DND-41 (cell line): Measurements from ENCODE around the gene UGT2B11.
A peak's percentile ranks its signal among the peaks of the same experiment; 100 is the strongest.
"Not testable (repeated sequence)": the region's sequence is repeated elsewhere in the genome, so short reads cannot be mapped to it uniquely, and the experiment has no call there.

ENCODE experiments used
- ATAC-seq: fragments of 200-7000 bp; cut with Tn5 transposase; 3 replicates; pipeline ENCODE4 v1.9.1; 2021; ENCODE audit warnings: low read depth; ENCODE audit not compliant: insufficient read depth
- DNase-seq: peaks from one replicate; pipeline ENCODE4 v3.0.0-alpha.2; 2020
- H2AFZ ChIP-seq: 2 replicates; pipeline ENCODE4 v1.6.0; 2012; ENCODE audit warnings: low read depth, low read length
- H3K27ac ChIP-seq: 2 replicates; pipeline ENCODE4 v1.5.1; 2012; ENCODE audit warnings: low read length, inconsistent platforms
- H3K27me3 ChIP-seq: fragments of 200-600 bp; sonication (generic); 2 replicates; pipeline ENCODE4 v1.6.0; 2012; ENCODE audit warnings: low read length, mild to moderate bottlenecking, inconsistent platforms; ENCODE audit not compliant: insufficient read depth, poor library complexity
- H3K36me3 ChIP-seq: 2 replicates; pipeline ENCODE4 v1.5.1; 2012; ENCODE audit warnings: low read length, inconsistent platforms; ENCODE audit not compliant: insufficient read depth
- H3K4me1 ChIP-seq: 2 replicates; pipeline ENCODE4 v1.5.1; 2012; ENCODE audit warnings: mild to moderate bottlenecking, low read length; ENCODE audit not compliant: insufficient read depth
- H3K4me2 ChIP-seq: 2 replicates; pipeline ENCODE4 v1.6.0; 2012; ENCODE audit warnings: mild to moderate bottlenecking, moderate library complexity, low read length, inconsistent platforms; ENCODE audit not compliant: insufficient read depth
- H3K4me3 ChIP-seq, 2 experiments: fragments of 200-600 bp in 1 of 2; shearing (Covaris generic) in 1 of 2; 2 replicates each; pipeline ENCODE4 v1.5.1; 2012 to 2016; ENCODE audit warnings: inconsistent platforms in 2 of 2, low read length in 2 of 2, mild to moderate bottlenecking in 2 of 2, low read depth in 1 of 2, moderate library complexity in 1 of 2
- H3K79me2 ChIP-seq: 2 replicates; pipeline ENCODE4 v1.6.0; 2012; ENCODE audit warnings: low read length, inconsistent platforms; ENCODE audit not compliant: insufficient read depth
- H3K9ac ChIP-seq: 2 replicates; pipeline ENCODE4 v1.6.0; 2012; ENCODE audit warnings: low read depth, mild to moderate bottlenecking, inconsistent platforms, low read length, moderate library complexity
- H3K9me3 ChIP-seq: 2 replicates; pipeline ENCODE4 v1.5.1; 2012; ENCODE audit warnings: low read length, moderate library complexity, mild to moderate bottlenecking, inconsistent platforms; ENCODE audit not compliant: insufficient read depth, severe bottlenecking
- H4K20me1 ChIP-seq: 2 replicates; pipeline ENCODE4 v1.6.0; 2012; ENCODE audit warnings: low read length; ENCODE audit not compliant: insufficient read depth
- TF ChIP-seq, protein P1 (sequence below): IDR thresholded peaks from 2 replicates; pipeline ENCODE4 v1.5.1; 2012; ENCODE audit warnings: borderline replicate concordance, low read length, moderate library complexity, mild to moderate bottlenecking; ENCODE audit not compliant: poor library complexity, severe bottlenecking; ENCODE audit errors: extremely low read depth

Gene UGT2B11

DNA sequence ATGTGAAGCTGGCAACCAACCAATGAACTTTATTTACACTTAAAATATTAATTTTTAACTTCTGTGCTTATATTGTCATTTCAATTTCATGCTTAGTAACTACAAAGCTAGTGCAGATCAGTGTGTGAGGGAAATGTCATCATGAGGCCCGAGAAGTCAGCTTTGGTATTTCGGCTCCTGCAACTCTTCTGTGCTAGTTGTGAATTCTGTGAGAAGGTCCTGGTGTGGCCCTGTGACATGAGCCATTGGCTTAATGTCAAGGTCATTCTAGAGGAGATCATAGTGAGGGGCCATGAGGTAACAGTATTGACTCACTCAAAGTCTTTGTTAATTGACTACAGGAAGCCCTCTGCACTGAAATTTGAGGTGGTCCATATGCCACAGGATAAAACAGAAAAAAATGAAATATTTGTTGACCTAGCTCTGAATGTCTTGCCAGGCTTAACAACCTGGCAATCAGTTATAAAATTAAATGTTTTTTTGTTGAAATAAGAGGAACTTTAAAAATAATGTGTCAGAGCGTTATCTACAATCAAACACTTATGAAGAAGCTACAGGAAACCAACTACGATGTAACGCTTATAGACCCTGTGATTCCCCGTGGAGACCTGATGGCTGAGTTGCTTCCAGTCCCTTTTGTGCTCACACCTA lies 32.9 kb downstream of the UGT2B11 start:
- not testable (repeated sequence) for DNase-seq, H3K9me3 ChIP-seq, H4K20me1 ChIP-seq, H2AFZ ChIP-seq, ATAC-seq, H3K4me3 ChIP-seq, H3K27me3 ChIP-seq, H3K9ac ChIP-seq, H3K4me2 ChIP-seq, H3K27ac ChIP-seq, H3K4me1 ChIP-seq, H3K79me2 ChIP-seq, H3K36me3 ChIP-seq

DNA sequence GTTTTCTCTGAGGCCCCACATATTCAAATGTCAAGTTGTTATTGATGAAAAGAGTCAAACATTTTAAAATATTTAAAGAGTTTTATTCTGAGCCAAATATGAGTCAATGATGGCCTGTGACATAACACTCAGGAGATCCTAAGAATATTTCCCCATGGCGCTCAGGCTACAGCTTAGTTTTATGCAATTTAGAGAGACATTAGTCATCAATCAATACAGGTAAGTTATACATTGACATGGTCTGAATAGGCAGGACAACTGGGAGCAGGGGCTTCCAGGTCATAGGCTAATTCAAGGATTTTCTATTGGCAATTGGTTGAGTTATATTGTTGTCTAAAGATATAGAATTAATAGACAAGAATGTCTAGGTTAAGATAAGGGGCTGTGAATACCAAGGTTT lies 34.7 kb downstream of the UGT2B11 start:
- not testable (repeated sequence) for H4K20me1 ChIP-seq, H2AFZ ChIP-seq, H3K4me3 ChIP-seq, H3K79me2 ChIP-seq, H3K9ac ChIP-seq, H3K4me2 ChIP-seq, H3K27ac ChIP-seq, DNase-seq, H3K9me3 ChIP-seq, H3K27me3 ChIP-seq, ATAC-seq, H3K36me3 ChIP-seq, H3K4me1 ChIP-seq

- H3K36me3 ChIP-seq, H3K27ac ChIP-seq, H2AFZ ChIP-seq, H3K4me2 ChIP-seq, H3K9me3 ChIP-seq, H3K4me1 ChIP-seq, H3K27me3 ChIP-seq, DNase-seq, H3K4me3 ChIP-seq, H3K9ac ChIP-seq, H4K20me1 ChIP-seq, H3K79me2 ChIP-seq, ATAC-seq: not testable (repeated sequence)
Observed at GRCh38 chr4:69178751-69179205, 35.8 kb downstream of the UGT2B11 start.

DNA sequence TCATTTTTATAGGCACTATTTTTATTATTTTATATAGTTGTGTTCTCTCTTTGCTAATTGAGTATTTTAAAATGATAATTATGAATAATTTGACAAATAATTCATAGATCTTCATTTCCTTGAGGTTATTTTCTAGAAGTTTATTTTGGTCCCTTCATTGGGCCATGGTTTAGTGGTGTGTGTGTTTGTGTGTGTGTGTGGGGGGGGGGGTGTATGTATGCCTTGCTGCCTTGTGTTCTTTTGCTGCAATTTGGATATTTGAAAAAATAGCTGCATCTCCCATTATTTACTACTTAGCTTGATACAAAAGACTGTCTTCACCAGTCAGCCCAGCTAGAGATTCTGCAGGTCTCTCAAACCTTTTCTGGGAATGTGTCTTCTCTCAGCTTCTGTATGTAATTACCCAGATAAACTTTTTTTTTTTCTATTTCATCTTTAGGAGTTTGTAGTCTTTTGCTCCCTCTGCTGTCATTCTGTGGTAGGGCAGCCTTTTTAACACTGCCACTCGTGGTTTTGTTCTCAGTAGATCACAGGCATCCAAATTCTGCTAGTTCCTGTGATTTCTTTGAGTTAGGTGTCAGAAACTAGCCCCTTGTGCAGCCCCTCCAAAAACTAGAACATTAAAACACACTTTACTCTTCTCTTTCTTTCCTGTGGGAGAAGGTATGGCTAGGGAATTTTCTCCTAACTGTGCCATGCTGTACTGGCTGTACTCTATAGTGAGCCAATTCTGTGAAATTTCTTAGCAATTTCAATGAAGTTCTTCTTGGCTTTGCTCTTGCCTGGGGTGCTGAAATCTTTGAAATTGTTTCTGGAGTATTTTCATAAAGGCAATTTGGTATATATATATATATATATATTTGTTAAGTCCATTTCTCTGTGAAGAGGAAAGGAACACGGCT lies 44.1 kb downstream of the UGT2B11 start:
- H3K4me3 ChIP-seq, H3K4me2 ChIP-seq, H3K9ac ChIP-seq, H4K20me1 ChIP-seq, H3K27ac ChIP-seq, H3K27me3 ChIP-seq, H3K36me3 ChIP-seq, H3K4me1 ChIP-seq, H3K79me2 ChIP-seq, H2AFZ ChIP-seq, H3K9me3 ChIP-seq: not testable (repeated sequence)
- TF ChIP-seq, protein P1, sequence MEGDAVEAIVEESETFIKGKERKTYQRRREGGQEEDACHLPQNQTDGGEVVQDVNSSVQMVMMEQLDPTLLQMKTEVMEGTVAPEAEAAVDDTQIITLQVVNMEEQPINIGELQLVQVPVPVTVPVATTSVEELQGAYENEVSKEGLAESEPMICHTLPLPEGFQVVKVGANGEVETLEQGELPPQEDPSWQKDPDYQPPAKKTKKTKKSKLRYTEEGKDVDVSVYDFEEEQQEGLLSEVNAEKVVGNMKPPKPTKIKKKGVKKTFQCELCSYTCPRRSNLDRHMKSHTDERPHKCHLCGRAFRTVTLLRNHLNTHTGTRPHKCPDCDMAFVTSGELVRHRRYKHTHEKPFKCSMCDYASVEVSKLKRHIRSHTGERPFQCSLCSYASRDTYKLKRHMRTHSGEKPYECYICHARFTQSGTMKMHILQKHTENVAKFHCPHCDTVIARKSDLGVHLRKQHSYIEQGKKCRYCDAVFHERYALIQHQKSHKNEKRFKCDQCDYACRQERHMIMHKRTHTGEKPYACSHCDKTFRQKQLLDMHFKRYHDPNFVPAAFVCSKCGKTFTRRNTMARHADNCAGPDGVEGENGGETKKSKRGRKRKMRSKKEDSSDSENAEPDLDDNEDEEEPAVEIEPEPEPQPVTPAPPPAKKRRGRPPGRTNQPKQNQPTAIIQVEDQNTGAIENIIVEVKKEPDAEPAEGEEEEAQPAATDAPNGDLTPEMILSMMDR: peak; percentile 59
- DNase-seq (peak; percentile 43), ATAC-seq (peak; percentile 57)

DNA sequence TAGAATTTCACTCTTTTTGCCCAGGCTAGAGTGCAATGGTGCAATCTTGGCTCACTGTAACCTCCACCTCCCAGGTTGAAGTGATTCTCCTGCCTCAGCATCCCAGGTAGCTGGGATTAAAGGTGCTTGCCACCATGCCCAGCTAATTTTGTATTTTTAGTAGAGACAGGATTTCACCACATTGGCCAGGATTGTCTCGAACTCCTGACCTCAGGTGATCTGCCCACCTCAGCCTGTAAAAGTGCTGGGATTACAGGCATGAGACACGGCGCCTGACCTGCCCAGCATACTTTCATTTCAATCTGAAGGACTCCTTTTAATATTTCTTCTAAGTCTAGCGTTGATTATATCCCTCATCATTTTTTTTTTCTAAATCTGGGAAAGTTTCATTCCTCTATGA lies 45.4 kb downstream of the UGT2B11 start:
- H3K9me3 ChIP-seq, H2AFZ ChIP-seq, H3K4me1 ChIP-seq, H4K20me1 ChIP-seq, H3K4me3 ChIP-seq, H3K4me2 ChIP-seq, DNase-seq, ATAC-seq, H3K79me2 ChIP-seq, H3K9ac ChIP-seq, H3K36me3 ChIP-seq, H3K27ac ChIP-seq, H3K27me3 ChIP-seq: not testable (repeated sequence)
